Posterior vena cava (tissue), 2 donors: ENCODE results near the gene HOXA2. TPM values are rescaled to one million over a fixed set of nuclear protein-coding genes. Genes with fewer than 3 reads are reported as not detected.

ENCODE experiments used
- DNase-seq: peaks from one replicate; pipeline ENCODE4 v3.0.0-alpha.2; 2020; ENCODE audit warnings: low spot score
- intact Hi-C, 2 donors: fragments of 100-400 bp; cut with DNase I; formaldehyde crosslinking; loops; one replicate each; pipeline versions ENCODE4 v1.14.1 to v1.14.2; 2022 to 2023
- total RNA-seq, 2 donors: library from RNA; stranded (reverse); fragmentation: NEBNext Ultra II Directional; extraction: Animal tissue kit (Norgen Biotek cat#: 25700); gene quantifications; one replicate each; pipeline ENCODE4 v1.2.1, GENCODE V29; 2021
- donor health status: DM: yes; HTN: yes; CAD: no.
- donor health status: DM: yes; HTN: yes; CAD: no.

Gene HOXA2
- total RNA-seq, 2 donors from 2014 or later, result 1.3 to 2.0 TPM

GRCh38 chr7:27066148-27066547, 36.3 kb downstream of the HOXA2 start:
- intact Hi-C loops, result no loop called here
- DNase-seq, result no peak

GRCh38 chr7:27065709-27066108, 36.8 kb downstream of the HOXA2 start:
- intact Hi-C loops, result no loop called here
- no peak for DNase-seq

GRCh38 chr7:27064661-27065060, 37.8 kb downstream of the HOXA2 start:
- intact Hi-C loops, result no loop called here
- no peak for DNase-seq

- intact Hi-C loops, result no loop called here
Measured at GRCh38 chr7:27064159-27064558, 38.3 kb downstream of the HOXA2 start.

GRCh38 chr7:27062946-27063345, 39.5 kb downstream of the HOXA2 start:
- intact Hi-C loops, result no loop called here
- no peak for DNase-seq

More at GRCh38 chr7:27064159-27064558, 38.3 kb downstream of the HOXA2 start:
- DNase-seq, result no peak

- intact Hi-C loops, result no loop called here
- no peak for DNase-seq
Measured at GRCh38 chr7:27053153-27053552, 49.3 kb downstream of the HOXA2 start.

- no peak for DNase-seq
- intact Hi-C loops, result no loop called here
Measured at GRCh38 chr7:27051451-27051850, 51.0 kb downstream of the HOXA2 start.

Other genes starting within 250 kb of the HOXA2 start
- gene SKAP2, start 238.1 kb downstream of the HOXA2 start, total RNA-seq, result 10 to 100 TPM; 40.9 to 48.8 TPM
- gene HOXA1, start 6.7 kb downstream of the HOXA2 start, total RNA-seq, result under 1 TPM; 0.71 to 0.97 TPM
- gene HOXA4, start 28.1 kb upstream of the HOXA2 start, total RNA-seq, result 1 to 10 TPM; 6.2 to 9.5 TPM
- gene HOXA5, start 41.0 kb upstream of the HOXA2 start, total RNA-seq, result 10 to 100 TPM; 11.3 to 17.6 TPM
- 1 to 10 TPM; 8.6 to 9.1 TPM for gene HOXA6, start 45.1 kb upstream of the HOXA2 start, total RNA-seq
- gene HOXA3, start 49.9 kb upstream of the HOXA2 start, total RNA-seq, result 1 to 10 TPM; 7.2 to 9.3 TPM
- 1 to 10 TPM; 6.2 to 6.7 TPM for gene HOXA7, start 54.0 kb upstream of the HOXA2 start, total RNA-seq
- gene HOXA9, start 62.9 kb upstream of the HOXA2 start, total RNA-seq, result 1 to 10 TPM; 7.4 TPM
- 1 to 10 TPM; 8.9 to 9.2 TPM for gene HOXA10, start 71.6 kb upstream of the HOXA2 start, total RNA-seq
- gene HOXA11, start 82.5 kb upstream of the HOXA2 start, total RNA-seq, result 1 to 10 TPM in 1 of 2 donors, under 1 TPM in 1; 0.51 to 1.1 TPM
- gene HOXA13, start 97.4 kb upstream of the HOXA2 start, total RNA-seq, result under 1 TPM in 1 of 2 donors, not detected in 1; 0.14 TPM
- gene EVX1, start 140.1 kb upstream of the HOXA2 start, total RNA-seq, result not detected